ENCODE data around the gene ERC2. TPM values are rescaled to one million over a fixed set of nuclear protein-coding genes. Genes with fewer than 3 reads are reported as not detected.

Gene ERC2
- total and polyA plus RNA-seq, 2 donors (not counting 1 experiment from before 2014, with no cell fraction given), result 0.14 to 0.17 TPM

DNA sequence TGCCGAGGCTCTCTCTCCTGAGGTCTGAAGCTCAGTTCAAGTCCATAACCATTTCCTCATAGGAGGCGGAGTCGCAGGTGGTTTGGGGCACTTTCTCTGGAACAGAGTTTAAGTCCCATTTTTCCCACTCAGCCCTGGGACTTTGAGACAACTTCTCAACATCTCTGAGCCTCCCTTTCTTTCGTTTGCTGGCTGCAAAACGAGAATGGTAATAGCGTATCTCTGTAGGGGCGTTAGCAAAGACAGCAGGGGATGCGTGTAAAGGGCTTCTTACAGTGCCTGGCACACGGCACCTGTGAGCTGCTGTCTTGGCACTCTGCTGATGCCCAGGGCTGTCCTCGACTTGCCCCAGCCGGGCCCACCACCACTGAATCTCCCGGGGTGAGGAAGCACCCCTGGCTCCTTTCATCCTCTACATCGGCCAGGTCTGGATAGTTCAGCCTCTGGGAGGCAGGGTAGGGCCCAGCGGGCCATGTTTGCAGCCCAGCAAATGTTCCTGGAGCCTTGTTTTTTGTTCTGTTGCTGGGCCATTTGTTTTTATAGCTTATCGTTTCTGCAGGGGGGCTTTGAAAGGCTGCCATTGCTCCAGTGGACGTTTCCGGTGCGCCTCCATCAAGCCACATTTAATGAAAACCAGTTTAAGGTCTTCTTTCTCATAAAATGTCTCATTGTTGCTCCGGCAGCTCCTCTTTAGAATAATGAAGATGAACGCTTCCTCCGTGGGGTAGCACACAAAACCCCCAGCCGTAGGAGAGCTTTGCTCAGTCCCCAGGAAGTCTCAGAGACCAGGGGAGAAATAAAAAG is 921.2 kb downstream of the ERC2 start:
- no peak for DNase-seq (ENCODE audit: low read depth in 2 of 2)
- Histone ChIP-seq H4K20me1 (ENCODE audit: control insufficient read depth, extremely low read depth, insufficient read depth, low read length) (no peaks in the 10 kb centered on the region), H3K79me2 (ENCODE audit: control insufficient read depth, insufficient read depth, low read length) (no peaks in the 10 kb centered on the region), H3K4me2 (ENCODE audit: extremely low read depth, insufficient read depth, low read length) (no peak overlapping the region), H3K36me3 (ENCODE audit: control insufficient read depth, insufficient read depth, low read length) (no peaks in the 10 kb centered on the region), H3K9me3 (ENCODE audit: control insufficient read depth, insufficient read depth, low read depth, low read length) (no peaks in the 10 kb centered on the region), H3K27me3 (ENCODE audit: control insufficient read depth, insufficient read depth, low read length) (no peaks in the 10 kb centered on the region), H3K27ac (ENCODE audit: insufficient read depth, low read length) (no peak overlapping the region), H3K4me3 (replicated peaks in 1 of 4; ENCODE audit: control extremely low read depth in 1 of 4, insufficient read depth in 1 of 4, low read depth in 3 of 4, low read length in 4 of 4) (no peak overlapping the region), H2AFZ (ENCODE audit: low read length) (no peak overlapping the region), H3K4me1 (ENCODE audit: control insufficient read depth, extremely low read depth, insufficient read depth, low read length) (no peaks in the 10 kb centered on the region), H3K9ac (ENCODE audit: insufficient read depth, low read length) (no peak overlapping the region)
- TF ChIP-seq EZH2 (IDR thresholded peaks at IDR 0.05; ENCODE audit: low read length, missing control alignments), result no peak
- TF ChIP-seq, protein P1, sequence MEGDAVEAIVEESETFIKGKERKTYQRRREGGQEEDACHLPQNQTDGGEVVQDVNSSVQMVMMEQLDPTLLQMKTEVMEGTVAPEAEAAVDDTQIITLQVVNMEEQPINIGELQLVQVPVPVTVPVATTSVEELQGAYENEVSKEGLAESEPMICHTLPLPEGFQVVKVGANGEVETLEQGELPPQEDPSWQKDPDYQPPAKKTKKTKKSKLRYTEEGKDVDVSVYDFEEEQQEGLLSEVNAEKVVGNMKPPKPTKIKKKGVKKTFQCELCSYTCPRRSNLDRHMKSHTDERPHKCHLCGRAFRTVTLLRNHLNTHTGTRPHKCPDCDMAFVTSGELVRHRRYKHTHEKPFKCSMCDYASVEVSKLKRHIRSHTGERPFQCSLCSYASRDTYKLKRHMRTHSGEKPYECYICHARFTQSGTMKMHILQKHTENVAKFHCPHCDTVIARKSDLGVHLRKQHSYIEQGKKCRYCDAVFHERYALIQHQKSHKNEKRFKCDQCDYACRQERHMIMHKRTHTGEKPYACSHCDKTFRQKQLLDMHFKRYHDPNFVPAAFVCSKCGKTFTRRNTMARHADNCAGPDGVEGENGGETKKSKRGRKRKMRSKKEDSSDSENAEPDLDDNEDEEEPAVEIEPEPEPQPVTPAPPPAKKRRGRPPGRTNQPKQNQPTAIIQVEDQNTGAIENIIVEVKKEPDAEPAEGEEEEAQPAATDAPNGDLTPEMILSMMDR (conservative IDR thresholded peaks at IDR 0.05 in 1 of 2, IDR thresholded peaks at IDR 0.05 in 1 of 2; ENCODE audit: low read depth in 1 of 2, low read length in 2 of 2), result no peak

DNA sequence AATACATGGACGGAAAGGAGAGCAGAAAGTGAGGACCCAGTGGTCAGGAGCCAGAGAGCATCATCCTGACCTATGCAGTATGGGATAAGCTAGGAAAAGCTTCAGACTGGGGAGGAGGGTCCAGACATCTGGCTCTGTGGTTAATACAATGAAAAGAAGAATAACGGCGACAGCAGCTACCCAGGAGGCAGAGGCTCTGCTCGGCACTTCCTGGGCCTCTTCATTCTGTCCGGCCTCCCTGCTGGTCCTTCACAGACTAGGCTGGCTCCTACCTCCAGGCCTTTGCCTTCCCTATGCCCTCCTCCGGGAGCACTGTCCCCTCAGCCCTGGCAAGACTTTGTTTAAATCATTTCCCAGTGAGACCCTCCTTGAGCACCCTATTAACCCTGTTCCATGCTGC is 922.3 kb downstream of the ERC2 start:
- H3K79me2 ChIP-seq (ENCODE audit: control insufficient read depth, insufficient read depth, low read length), result no peaks in the 10 kb centered on the region
- H4K20me1 ChIP-seq (ENCODE audit: control insufficient read depth, extremely low read depth, insufficient read depth, low read length), result no peaks in the 10 kb centered on the region
- no peak overlapping the region for H3K9ac ChIP-seq (ENCODE audit: insufficient read depth, low read length)
- H3K4me3 ChIP-seq (replicated peaks in 1 of 4; ENCODE audit: control extremely low read depth in 1 of 4, insufficient read depth in 1 of 4, low read depth in 3 of 4, low read length in 4 of 4), result no peak overlapping the region
- no peak overlapping the region for H3K27ac ChIP-seq (ENCODE audit: insufficient read depth, low read length)
- no peaks in the 10 kb centered on the region for H3K36me3 ChIP-seq (ENCODE audit: control insufficient read depth, insufficient read depth, low read length)
- no peak overlapping the region for H3K4me2 ChIP-seq (ENCODE audit: extremely low read depth, insufficient read depth, low read length)
- TF ChIP-seq, protein P1 (conservative IDR thresholded peaks at IDR 0.05 in 1 of 2, IDR thresholded peaks at IDR 0.05 in 1 of 2; ENCODE audit: low read depth in 1 of 2, low read length in 2 of 2), result no peak
- no peak for TF ChIP-seq EZH2 (IDR thresholded peaks at IDR 0.05; ENCODE audit: low read length, missing control alignments)
- H3K4me1 ChIP-seq (ENCODE audit: control insufficient read depth, extremely low read depth, insufficient read depth, low read length), result no peaks in the 10 kb centered on the region
- H3K9me3 ChIP-seq (ENCODE audit: control insufficient read depth, insufficient read depth, low read depth, low read length), result no peaks in the 10 kb centered on the region
- H3K27me3 ChIP-seq (ENCODE audit: control insufficient read depth, insufficient read depth, low read length), result no peaks in the 10 kb centered on the region
- no peak for DNase-seq (ENCODE audit: low read depth in 2 of 2)
- no peak overlapping the region for H2AFZ ChIP-seq (ENCODE audit: low read length)

DNA sequence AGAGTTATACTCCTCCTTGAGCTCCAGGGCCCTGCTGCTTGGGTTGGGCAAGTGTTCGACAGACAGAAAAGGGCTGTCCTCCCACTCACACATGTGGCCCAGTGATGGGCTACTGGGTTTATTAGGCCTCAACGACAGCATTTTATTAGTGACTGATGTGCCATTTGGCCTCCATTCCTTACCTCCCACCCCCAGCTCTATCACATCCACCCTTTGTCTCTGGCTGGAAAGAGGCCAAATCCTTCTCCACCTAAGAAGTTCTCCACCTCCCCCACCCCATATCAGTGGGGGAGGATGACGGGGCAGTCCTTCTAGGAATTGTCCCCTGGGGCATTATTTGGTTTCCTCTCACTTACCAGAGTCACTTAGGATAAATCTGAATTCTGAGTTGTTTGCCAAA is 924.0 kb downstream of the ERC2 start:
- H3K27me3 ChIP-seq (ENCODE audit: control insufficient read depth, insufficient read depth, low read length), result no peaks in the 10 kb centered on the region
- H3K9ac ChIP-seq (ENCODE audit: insufficient read depth, low read length), result no peak overlapping the region
- no peak overlapping the region for H3K4me3 ChIP-seq (replicated peaks in 1 of 4; ENCODE audit: control extremely low read depth in 1 of 4, insufficient read depth in 1 of 4, low read depth in 3 of 4, low read length in 4 of 4)
- no peaks in the 10 kb centered on the region for H4K20me1 ChIP-seq (ENCODE audit: control insufficient read depth, extremely low read depth, insufficient read depth, low read length)
- no peaks in the 10 kb centered on the region for H3K79me2 ChIP-seq (ENCODE audit: control insufficient read depth, insufficient read depth, low read length)
- H3K36me3 ChIP-seq (ENCODE audit: control insufficient read depth, insufficient read depth, low read length), result no peaks in the 10 kb centered on the region
- H3K27ac ChIP-seq (ENCODE audit: insufficient read depth, low read length), result no peak overlapping the region
- no peaks in the 10 kb centered on the region for H3K4me1 ChIP-seq (ENCODE audit: control insufficient read depth, extremely low read depth, insufficient read depth, low read length)
- TF ChIP-seq, protein P1 (conservative IDR thresholded peaks at IDR 0.05 in 1 of 2, IDR thresholded peaks at IDR 0.05 in 1 of 2; ENCODE audit: low read depth in 1 of 2, low read length in 2 of 2), result no peak
- no peak for TF ChIP-seq EZH2 (IDR thresholded peaks at IDR 0.05; ENCODE audit: low read length, missing control alignments)
- H3K4me2 ChIP-seq (ENCODE audit: extremely low read depth, insufficient read depth, low read length), result no peak overlapping the region
- H2AFZ ChIP-seq (ENCODE audit: low read length), result no peak overlapping the region
- DNase-seq (ENCODE audit: low read depth in 2 of 2), result no peak
- no peaks in the 10 kb centered on the region for H3K9me3 ChIP-seq (ENCODE audit: control insufficient read depth, insufficient read depth, low read depth, low read length)

All from fibroblast of lung (primary cell).